Measurements from ENCODE around the gene ATP9A. TPM values are rescaled to one million over a fixed set of nuclear protein-coding genes. Genes with fewer than 3 reads are reported as not detected.

The ATP9A gene
- total and polyA plus RNA-seq, 2 of the 8 experiments (the other 6 are each of a cell fraction or from before 2014, with no cell fraction given): 5.0 to 6.4 TPM

DNA sequence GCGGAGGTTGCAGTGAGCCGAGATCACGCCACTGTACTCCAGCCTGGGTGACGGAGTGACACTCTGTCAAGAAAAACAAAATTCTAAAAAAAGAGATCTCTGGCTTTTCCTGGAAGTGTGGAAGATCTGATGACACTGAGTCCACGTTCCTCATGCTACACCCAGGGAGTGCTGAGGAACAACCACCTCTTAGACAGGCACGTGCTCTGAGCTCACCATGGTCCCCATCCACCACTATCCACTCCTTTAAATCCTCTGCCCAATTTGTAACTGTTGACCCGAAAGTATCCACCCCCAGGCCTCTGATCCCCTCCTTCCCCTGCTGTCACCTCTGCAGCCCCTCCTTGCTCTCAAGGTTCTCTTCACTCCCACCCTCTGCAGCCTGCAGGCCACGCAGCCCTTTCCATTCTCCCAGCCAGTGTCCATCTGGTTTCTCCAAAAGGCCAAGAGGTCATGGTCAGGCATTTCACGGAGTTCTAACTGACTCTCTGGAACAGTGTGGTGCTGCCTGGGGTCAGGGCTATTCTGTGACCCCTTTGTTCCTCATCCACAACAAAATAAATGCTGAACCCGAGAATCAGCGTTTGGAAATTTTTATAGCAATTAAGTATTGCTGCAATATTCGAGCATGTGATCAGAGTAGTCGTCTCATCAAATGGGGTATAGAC lies 88.8 kb downstream of the ATP9A start:
- Histone ChIP-seq H3K27me3 (replicated peaks in 1 of 4; ENCODE audit: control insufficient read depth in 3 of 4, extremely low read depth in 1 of 4, insufficient read depth in 3 of 4, low read length in 3 of 4) (no peaks in the 10 kb centered on the region), H4K5ac (ENCODE audit: insufficient read length, low read depth, low read length) (no peak overlapping the region), H4K91ac (replicated peaks; ENCODE audit: insufficient read length, low read length) (no peak overlapping the region), H3K27ac (ENCODE audit: low read depth, low read length) (no peak overlapping the region), H3K14ac (ENCODE audit: insufficient read length) (no peak overlapping the region), H3K9me3 (ENCODE audit: insufficient read depth in 2 of 2, low read depth in 1 of 2, low read length in 1 of 2) (no peaks in the 10 kb centered on the region), H3K36me3 (ENCODE audit: control insufficient read depth in 2 of 4, insufficient read depth in 4 of 4, low read length in 3 of 4) (no peaks in the 10 kb centered on the region; a peak in 1 of 8 replicates), H2BK12ac (ENCODE audit: low read depth, low read length) (no peak overlapping the region), H3K4ac (replicated peaks; ENCODE audit: insufficient read length, low read depth, low read length) (no peak overlapping the region), H3K23me2 (ENCODE audit: low read depth, low read length) (no peaks in the 10 kb centered on the region), H3K4me1 (replicated peaks in 1 of 4; ENCODE audit: control insufficient read depth in 3 of 4, insufficient read depth in 4 of 4, low read length in 3 of 4) (peaks cover 0 to 5% (median 2%) of the 10 kb centered on the region in 4 experiments; a peak in 2 of 7 replicates), H2BK5ac (ENCODE audit: low read depth, low read length) (no peak overlapping the region), H3K79me1 (ENCODE audit: low read depth, low read length) (no peaks in the 10 kb centered on the region), H2AK5ac (ENCODE audit: low read depth, low read length) (no peak overlapping the region), H3K4me2 (ENCODE audit: insufficient read depth in 1 of 2, low read depth in 2 of 2, low read length in 2 of 2) (no peak overlapping the region), H2BK15ac (ENCODE audit: low read length) (no peak overlapping the region), H3K56ac (replicated peaks; ENCODE audit: insufficient read length, low read depth, low read length) (no peak overlapping the region), H2BK120ac (replicated peaks; ENCODE audit: low read depth, low read length) (no peak overlapping the region), H2AFZ (ENCODE audit: low read length) (no peak overlapping the region), H4K20me1 (replicated peaks in 1 of 2; ENCODE audit: control insufficient read depth in 1 of 2, insufficient read depth in 2 of 2, low read length in 2 of 2) (no peaks in the 10 kb centered on the region), H4K8ac (ENCODE audit: extremely low read depth, insufficient read depth, low read length) (no peak overlapping the region), H3K23ac (ENCODE audit: insufficient read length) (no peak overlapping the region), H3K9ac (replicated peaks in 1 of 4; ENCODE audit: extremely low read depth in 1 of 4, low read depth in 3 of 4, low read length in 3 of 4) (no peak overlapping the region), H3K18ac (ENCODE audit: extremely low read depth, low read length) (no peak overlapping the region), H3K4me3 (ENCODE audit: extremely low read depth in 1 of 4, insufficient read depth in 2 of 4, low read depth in 3 of 4, low read length in 4 of 4) (no peak overlapping the region), H3K79me2 (ENCODE audit: control insufficient read depth in 1 of 2, insufficient read depth in 2 of 2, low read length in 2 of 2) (no peaks in the 10 kb centered on the region), H2BK20ac (ENCODE audit: low read length) (peak overlapping the region; percentile 86; the same call in 1 of the 2 replicates)
- CTCF ChIA-PET (ENCODE audit: partially characterized antibody): interaction anchor here (1.6 to 1.7 kb wide), 2 partner anchors 9 to 22 kb away, joined by 4 to 5 read pairs; no protein-coding TSS in a partner anchor
- DNase-seq (ENCODE audit: low read depth in 1 of 2, low spot score in 2 of 2) (no peak), FAIRE-seq (no peak)
- POLR2A ChIA-PET (ENCODE audit: partially characterized antibody): no interaction called here
- WGBS, 2 experiments (ENCODE audit: extremely low coverage in 1 of 2, insufficient coverage in 1 of 2, insufficient read length in 1 of 2, insufficient replicate concordance in 2 of 2, low coverage in 1 of 2, low lambda C conversion rate in 2 of 2, missing lambda C conversion rate in 1 of 2): 90% methylated on average over 13 of the region's 13 CpGs; no CpG with 5 or more reads in 1 of the 2 experiments
- no peak for TF ChIP-seq TAF7 (optimal IDR thresholded peaks at IDR 0.05; ENCODE audit: borderline replicate concordance, low read depth, low read length)
- no peak for TF ChIP-seq EGR1 (IDR thresholded peaks at IDR 0.05; ENCODE audit: borderline replicate concordance, low read depth, low read length)
- TF ChIP-seq POLR2A (IDR thresholded peaks at IDR 0.05; ENCODE audit: control extremely low read depth in 1 of 2, low read depth in 2 of 2, low read length in 2 of 2): no peak
- no peak for TF ChIP-seq TBP (IDR thresholded peaks at IDR 0.05; ENCODE audit: low read depth, low read length)
- no peak for TF ChIP-seq PHF8 (conservative IDR thresholded peaks at IDR 0.05; ENCODE audit: low read depth, low read length)
- TF ChIP-seq CHD2 (IDR thresholded peaks at IDR 0.05; ENCODE audit: low read length): no peak
- TF ChIP-seq EZH2 (IDR thresholded peaks at IDR 0.05; ENCODE audit: low read depth, low read length, severe bottlenecking): no peak
- no peak for TF ChIP-seq BRCA1 (IDR thresholded peaks at IDR 0.05; ENCODE audit: low read depth, low read length)
- no peak for TF ChIP-seq EP300 (IDR thresholded peaks at IDR 0.05; ENCODE audit: borderline replicate concordance in 1 of 2, low read depth in 2 of 2, low read length in 2 of 2)
- no peak for TF ChIP-seq CEBPB (IDR thresholded peaks at IDR 0.05; ENCODE audit: low read depth, low read length)
- no peak for TF ChIP-seq BACH1 (IDR thresholded peaks at IDR 0.05; ENCODE audit: low read length)
- no peak for TF ChIP-seq TAF1 (IDR thresholded peaks at IDR 0.05; ENCODE audit: low read depth, low read length)
- TF ChIP-seq ASH2L (IDR thresholded peaks at IDR 0.05; ENCODE audit: low read length): no peak
- no peak for TF ChIP-seq NRF1 (IDR thresholded peaks at IDR 0.05; ENCODE audit: low read depth, low read length)
- TF ChIP-seq NANOG (IDR thresholded peaks at IDR 0.05; ENCODE audit: insufficient read depth, low read depth, low read length, poor library complexity, severe bottlenecking): no peak

Measured in H1 (cell line).